ENCODE measurements around the gene COL20A1. TPM values are rescaled to one million over a fixed set of nuclear protein-coding genes. Genes with fewer than 3 reads are reported as not detected.

The COL20A1 gene
- total and polyA plus RNA-seq, 9 donors, result 0.10 to 0.54 (median 0.25) TPM; not detected in 5

DNA sequence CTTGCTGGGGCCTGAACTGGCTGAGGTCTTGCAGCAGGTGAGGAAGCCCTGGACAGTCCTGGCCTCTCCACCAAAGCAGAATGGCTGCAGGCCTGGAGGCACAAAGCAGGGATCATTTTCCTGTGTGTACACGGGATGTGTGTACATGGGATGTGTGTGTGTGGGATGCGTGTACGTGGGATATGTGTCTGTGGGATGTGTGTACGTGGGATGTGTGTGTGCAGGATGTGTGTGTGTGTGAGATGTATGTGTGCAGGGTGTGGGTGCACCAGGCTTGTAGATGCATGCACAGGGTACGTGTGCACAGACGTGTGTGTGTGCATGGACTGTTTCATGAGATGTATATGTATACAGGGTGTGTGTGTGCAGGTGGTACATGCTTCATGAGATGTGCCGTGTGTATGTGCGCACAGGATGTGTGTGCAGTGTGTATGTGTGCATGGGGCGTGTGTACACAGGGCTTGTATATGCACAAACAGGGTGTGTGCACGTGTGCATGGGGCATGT is 76.1 kb downstream of the COL20A1 start:
- H3K4me1 ChIP-seq (ENCODE audit: insufficient read depth), result no peaks in the 10 kb centered on the region
- WGBS, 3 donors, result 85 to 91% (median 89%) methylated on average over 10 of the region's 10 CpGs
- no peaks in the 10 kb centered on the region for H3K27me3 ChIP-seq
- TF ChIP-seq EP300 (IDR thresholded peaks at IDR 0.05), result no peak
- TF ChIP-seq, protein P1, sequence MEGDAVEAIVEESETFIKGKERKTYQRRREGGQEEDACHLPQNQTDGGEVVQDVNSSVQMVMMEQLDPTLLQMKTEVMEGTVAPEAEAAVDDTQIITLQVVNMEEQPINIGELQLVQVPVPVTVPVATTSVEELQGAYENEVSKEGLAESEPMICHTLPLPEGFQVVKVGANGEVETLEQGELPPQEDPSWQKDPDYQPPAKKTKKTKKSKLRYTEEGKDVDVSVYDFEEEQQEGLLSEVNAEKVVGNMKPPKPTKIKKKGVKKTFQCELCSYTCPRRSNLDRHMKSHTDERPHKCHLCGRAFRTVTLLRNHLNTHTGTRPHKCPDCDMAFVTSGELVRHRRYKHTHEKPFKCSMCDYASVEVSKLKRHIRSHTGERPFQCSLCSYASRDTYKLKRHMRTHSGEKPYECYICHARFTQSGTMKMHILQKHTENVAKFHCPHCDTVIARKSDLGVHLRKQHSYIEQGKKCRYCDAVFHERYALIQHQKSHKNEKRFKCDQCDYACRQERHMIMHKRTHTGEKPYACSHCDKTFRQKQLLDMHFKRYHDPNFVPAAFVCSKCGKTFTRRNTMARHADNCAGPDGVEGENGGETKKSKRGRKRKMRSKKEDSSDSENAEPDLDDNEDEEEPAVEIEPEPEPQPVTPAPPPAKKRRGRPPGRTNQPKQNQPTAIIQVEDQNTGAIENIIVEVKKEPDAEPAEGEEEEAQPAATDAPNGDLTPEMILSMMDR (IDR thresholded peaks at IDR 0.05), result no peak
- no peak for DNase-seq
- no peak overlapping the region for H3K4me3 ChIP-seq
- H3K9me3 ChIP-seq, result no peaks in the 10 kb centered on the region
- H3K36me3 ChIP-seq, result no peaks in the 10 kb centered on the region
- intact Hi-C loops (cut with DNase I), result no loop called here
- no peak overlapping the region for H3K27ac ChIP-seq

DNA sequence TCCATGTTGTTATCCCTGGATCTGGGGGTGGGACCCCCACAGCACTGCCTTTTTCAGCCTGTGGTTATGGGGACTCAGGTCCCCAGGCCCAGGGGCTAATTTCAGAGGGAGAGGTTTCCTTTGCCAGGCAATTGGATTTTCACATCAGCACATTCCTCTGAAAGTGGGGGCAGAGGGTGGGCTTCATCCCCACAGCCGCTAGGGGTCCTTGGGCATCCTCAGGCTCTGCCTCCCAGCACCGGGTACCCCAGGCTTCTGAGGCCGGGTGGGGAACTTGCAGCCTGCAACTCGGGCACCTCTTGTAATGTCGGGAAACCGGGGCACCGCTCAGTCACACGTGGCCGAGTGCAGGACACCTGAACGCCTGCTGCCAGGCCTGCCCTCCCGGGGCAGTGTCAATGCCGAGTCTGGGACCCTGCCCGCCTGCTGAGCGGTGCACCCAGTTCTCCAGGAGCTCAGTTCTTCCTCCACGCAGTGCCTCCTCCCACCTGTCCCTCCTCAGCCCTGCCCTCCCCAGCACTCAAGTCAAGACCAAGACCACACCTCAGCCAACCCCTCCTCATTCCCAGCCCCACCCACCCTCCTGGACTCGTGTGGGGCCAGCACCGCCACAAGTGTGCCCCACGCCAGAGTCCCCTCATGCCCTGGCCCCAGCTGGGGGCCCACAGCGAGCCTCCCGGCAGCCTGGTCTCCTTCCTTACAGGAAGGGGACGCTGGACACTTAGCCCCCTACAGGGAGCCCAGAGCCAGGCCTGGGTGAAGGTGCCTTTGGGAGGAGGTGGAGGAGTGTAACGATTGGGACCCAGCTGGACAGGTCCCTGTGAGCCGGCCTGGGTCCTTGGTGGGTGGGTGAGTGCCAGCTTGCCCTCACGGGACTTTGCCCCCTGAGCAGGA is 77.0 kb downstream of the COL20A1 start:
- Histone ChIP-seq H3K4me3 (no peak overlapping the region), H3K9me3 (no peaks in the 10 kb centered on the region), H3K4me1 (ENCODE audit: insufficient read depth) (no peaks in the 10 kb centered on the region), H3K36me3 (no peaks in the 10 kb centered on the region), H3K27me3 (no peaks in the 10 kb centered on the region), H3K27ac (no peak overlapping the region)
- no peak for DNase-seq
- TF ChIP-seq, protein P1 (IDR thresholded peaks at IDR 0.05), result no peak
- TF ChIP-seq POLR2A (IDR thresholded peaks at IDR 0.05) (no peak), EP300 (IDR thresholded peaks at IDR 0.05) (no peak)
- intact Hi-C loops (cut with DNase I), result no loop called here
- WGBS, 3 donors, result 72 to 73% (median 72%) methylated on average over 23 to 24 of the region's 24 CpGs

DNA sequence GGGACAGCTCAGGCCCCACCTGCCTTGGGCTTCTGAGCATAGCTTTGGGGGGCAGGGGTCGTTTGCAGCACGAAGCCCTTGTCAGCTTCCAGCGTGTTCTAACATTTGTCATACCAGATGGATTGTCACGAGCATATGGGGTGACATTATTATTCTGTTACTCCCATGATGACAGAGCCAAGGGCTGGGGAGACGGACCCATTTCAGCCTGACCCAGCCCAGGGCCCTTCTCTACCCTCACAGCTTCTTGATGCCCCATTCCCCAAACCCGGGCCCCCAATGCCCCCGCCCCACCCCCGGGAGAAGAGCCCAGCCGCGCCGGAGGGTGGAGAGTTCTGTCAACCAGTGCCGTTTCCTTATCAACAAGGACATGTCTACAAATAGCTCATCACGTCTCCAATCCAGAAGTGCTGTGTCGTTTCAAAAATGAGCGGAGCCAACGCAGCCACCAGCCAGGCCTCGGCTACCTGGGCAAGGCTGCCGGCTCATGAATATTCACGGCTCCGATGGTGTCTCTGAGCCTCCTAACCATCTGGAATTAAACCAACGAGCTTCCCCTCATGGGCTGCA is 77.7 kb downstream of the COL20A1 start:
- H3K9me3 ChIP-seq, result no peaks in the 10 kb centered on the region
- no peaks in the 10 kb centered on the region for H3K27me3 ChIP-seq
- H3K27ac ChIP-seq, result no peak overlapping the region
- H3K36me3 ChIP-seq, result no peaks in the 10 kb centered on the region
- intact Hi-C loops (cut with DNase I), result no loop called here
- no peak for TF ChIP-seq POLR2A (IDR thresholded peaks at IDR 0.05)
- no peak for TF ChIP-seq EP300 (IDR thresholded peaks at IDR 0.05)
- TF ChIP-seq, protein P1 (IDR thresholded peaks at IDR 0.05), result no peak
- no peak for DNase-seq
- 25 to 38% (median 34%) methylated on average over 21 of the region's 21 CpGs for WGBS, 3 donors
- no peak overlapping the region for H3K4me3 ChIP-seq
- no peaks in the 10 kb centered on the region for H3K4me1 ChIP-seq (ENCODE audit: insufficient read depth)

DNA sequence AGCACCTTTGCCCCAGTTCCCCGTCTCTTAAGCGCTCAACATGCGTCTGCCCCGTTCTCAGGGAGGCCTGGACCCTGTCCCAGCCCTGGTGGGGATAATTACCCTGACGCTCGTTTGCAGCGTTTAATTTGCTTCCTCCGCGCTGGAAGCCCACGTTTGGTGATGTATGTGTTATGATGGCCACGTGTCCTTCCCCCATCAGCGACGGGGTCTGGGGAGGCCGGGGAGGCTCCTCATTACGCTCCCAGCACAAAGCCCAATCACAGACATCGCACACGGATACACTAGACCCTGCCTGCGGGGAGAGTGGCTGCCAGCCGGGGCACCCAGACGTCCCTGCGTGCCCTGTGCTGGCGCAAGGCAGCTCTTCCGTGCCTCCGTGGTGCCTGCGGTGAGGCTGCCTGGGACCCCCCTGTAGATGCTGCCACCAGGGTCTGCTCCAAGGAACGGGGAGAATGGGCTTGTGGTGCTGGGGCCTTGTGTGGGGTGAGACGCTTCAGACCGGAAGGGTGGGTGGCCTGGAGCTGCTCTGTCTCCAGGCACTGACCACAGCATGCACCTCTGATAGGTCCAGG is 78.4 kb downstream of the COL20A1 start:
- H3K4me3 ChIP-seq, result no peak overlapping the region
- H3K4me1 ChIP-seq (ENCODE audit: insufficient read depth), result no peaks in the 10 kb centered on the region
- no peaks in the 10 kb centered on the region for H3K36me3 ChIP-seq
- DNase-seq, result no peak
- H3K27ac ChIP-seq, result no peak overlapping the region
- intact Hi-C loops (cut with DNase I), result no loop called here
- H3K9me3 ChIP-seq, result no peaks in the 10 kb centered on the region
- no peaks in the 10 kb centered on the region for H3K27me3 ChIP-seq
- WGBS, 3 donors, result 57 to 66% (median 59%) methylated on average over 28 of the region's 28 CpGs
- TF ChIP-seq, protein P1 (IDR thresholded peaks at IDR 0.05), result no peak
- TF ChIP-seq EP300 (IDR thresholded peaks at IDR 0.05) (no peak), POLR2A (IDR thresholded peaks at IDR 0.05) (no peak)
